PC-9 (cell line): Measurements from ENCODE around the gene STXBP5L. TPM values are rescaled to one million over a fixed set of nuclear protein-coding genes. Genes with fewer than 3 reads are reported as not detected.
"Not testable (repeated sequence)": the region's sequence is repeated elsewhere in the genome, so short reads cannot be mapped to it uniquely, and the experiment has no call there.

ENCODE experiments used
- BruUV-seq: library from RNA; stranded (reverse); fragments of 400-500 nt; replicated peaks from 2 replicates; lab custom pipeline; 2021; lab: Mats Ljungman, UMichigan
- CTCF ChIA-PET: fragments of 300-600 bp; sonication (Branson Sonifier 250); formaldehyde crosslinking; loops from one replicate; lab custom pipeline; 2022; ENCODE audit warnings: antibody characterized with exemption; lab: Charles Lee
- POLR2A ChIA-PET: fragments of 300-600 bp; sonication (Branson Sonifier 250); formaldehyde crosslinking; loops from one replicate; lab custom pipeline; 2022; ENCODE audit warnings: antibody characterized with exemption; ENCODE audit not compliant: unreplicated experiment; lab: Charles Lee
- DNase-seq, 2 experiments: peaks; one replicate each; pipeline versions ENCODE4 v3.0.0 to v3.0.0-alpha.2; 2015 to 2022; ENCODE audit warnings: mixed read lengths in 1 of 2
- H2AFZ ChIP-seq: fragments of 200-600 bp; sonication (generic); 2 replicates; pipeline ENCODE4 v1.8.1; 2017; ENCODE audit warnings: antibody characterized with exemption
- H3F3A ChIP-seq: fragments of 200-600 bp; sonication (generic); 2 replicates; pipeline ENCODE4 v1.8.1; 2017; ENCODE audit warnings: antibody characterized with exemption, mild to moderate bottlenecking, low read depth; ENCODE audit not compliant: insufficient read depth
- H3K27ac ChIP-seq: fragments of 200-600 bp; sonication (generic); 2 replicates; pipeline ENCODE4 v1.6.1; 2016; ENCODE audit warnings: mixed run types
- H3K27me3 ChIP-seq: fragments of 200-600 bp; sonication (generic); 2 replicates; pipeline ENCODE4 v1.6.1; 2016; ENCODE audit warnings: low read depth, mixed run types; ENCODE audit not compliant: insufficient read depth
- H3K36me3 ChIP-seq: fragments of 200-600 bp; sonication (generic); 2 replicates; pipeline ENCODE4 v1.6.1; 2016; ENCODE audit warnings: low read depth, mixed run types
- H3K4me1 ChIP-seq: fragments of 200-600 bp; sonication (generic); replicated peaks from 2 replicates; pipeline ENCODE4 v1.6.1; 2016; ENCODE audit warnings: mixed run types; ENCODE audit not compliant: insufficient read depth
- H3K4me2 ChIP-seq: fragments of 200-600 bp; sonication (generic); 2 replicates; pipeline ENCODE4 v1.6.1; 2017; ENCODE audit warnings: mixed run types
- H3K4me3 ChIP-seq: fragments of 200-600 bp; sonication (generic); 2 replicates; pipeline ENCODE4 v1.6.1; 2016; ENCODE audit warnings: mixed run types
- H3K79me2 ChIP-seq: fragments of 200-600 bp; sonication (generic); 2 replicates; pipeline ENCODE4 v1.6.1; 2017; ENCODE audit warnings: low read depth, mixed run types
- H3K9me2 ChIP-seq: fragments of 200-600 bp; sonication (generic); 2 replicates; pipeline ENCODE4 v1.8.1; 2017; ENCODE audit warnings: mild to moderate bottlenecking; ENCODE audit not compliant: insufficient read depth
- H3K9me3 ChIP-seq: fragments of 200-600 bp; sonication (generic); 2 replicates; pipeline ENCODE4 v1.8.1; 2016; ENCODE audit warnings: low read depth; ENCODE audit not compliant: insufficient read depth
- H4K20me1 ChIP-seq: fragments of 200-600 bp; sonication (generic); 2 replicates; pipeline ENCODE4 v1.8.1; 2017; ENCODE audit not compliant: insufficient read depth
- EZH2 ChIP-seq: fragments of 200-600 bp; sonication (generic); IDR thresholded peaks from 2 replicates; pipeline ENCODE4 v1.8.0; 2017; ENCODE audit warnings: antibody characterized with exemption, low read depth
- intact Hi-C: fragments of 100-400 bp; cut with micrococcal nuclease; formaldehyde crosslinking; loops from one replicate; pipeline ENCODE4 v1.10.0; 2022; ENCODE audit not compliant: unreplicated experiment
- total RNA-seq: library from RNA; stranded (reverse); gene quantifications from 2 replicates; pipeline ENCODE4 v1.2.3, GENCODE V29; 2021
- TF ChIP-seq, protein P1 (sequence below): fragments of 200-600 bp; sonication (generic); conservative IDR thresholded peaks from 2 replicates; pipeline ENCODE4 v1.6.1; 2017; ENCODE audit warnings: mixed run types, antibody characterized with exemption, mild to moderate bottlenecking, moderate library complexity

STXBP5L gene
- total RNA-seq, 1 experiment from 2014 or later, result not detected

- TF ChIP-seq, protein P1, sequence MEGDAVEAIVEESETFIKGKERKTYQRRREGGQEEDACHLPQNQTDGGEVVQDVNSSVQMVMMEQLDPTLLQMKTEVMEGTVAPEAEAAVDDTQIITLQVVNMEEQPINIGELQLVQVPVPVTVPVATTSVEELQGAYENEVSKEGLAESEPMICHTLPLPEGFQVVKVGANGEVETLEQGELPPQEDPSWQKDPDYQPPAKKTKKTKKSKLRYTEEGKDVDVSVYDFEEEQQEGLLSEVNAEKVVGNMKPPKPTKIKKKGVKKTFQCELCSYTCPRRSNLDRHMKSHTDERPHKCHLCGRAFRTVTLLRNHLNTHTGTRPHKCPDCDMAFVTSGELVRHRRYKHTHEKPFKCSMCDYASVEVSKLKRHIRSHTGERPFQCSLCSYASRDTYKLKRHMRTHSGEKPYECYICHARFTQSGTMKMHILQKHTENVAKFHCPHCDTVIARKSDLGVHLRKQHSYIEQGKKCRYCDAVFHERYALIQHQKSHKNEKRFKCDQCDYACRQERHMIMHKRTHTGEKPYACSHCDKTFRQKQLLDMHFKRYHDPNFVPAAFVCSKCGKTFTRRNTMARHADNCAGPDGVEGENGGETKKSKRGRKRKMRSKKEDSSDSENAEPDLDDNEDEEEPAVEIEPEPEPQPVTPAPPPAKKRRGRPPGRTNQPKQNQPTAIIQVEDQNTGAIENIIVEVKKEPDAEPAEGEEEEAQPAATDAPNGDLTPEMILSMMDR, result no peak
- TF ChIP-seq EZH2, result no peak
- Histone ChIP-seq H3K36me3 (no peaks in the 10 kb centered on the region), H3K79me2 (no peaks in the 10 kb centered on the region), H3K4me1 (no peaks in the 10 kb centered on the region), H3K4me3 (no peak overlapping the region), H3K4me2 (no peak overlapping the region), H3F3A (no peaks in the 10 kb centered on the region), H3K27ac (no peak overlapping the region), H4K20me1 (no peaks in the 10 kb centered on the region), H3K9me3 (0 out of 2 replicates have a peak, but pooled peaks cover 6% of the 10 kb centered on the region), H2AFZ (no peak overlapping the region), H3K9me2 (no peaks in the 10 kb centered on the region), H3K27me3 (no peaks in the 10 kb centered on the region)
- POLR2A ChIA-PET, result no interaction called here
- intact Hi-C loops, result no loop called here
- no TSS peak for BruUV-seq
- CTCF ChIA-PET, result no interaction called here
- DNase-seq, result no peak
Measured at GRCh38 chr3:121202573-121202972, 294.6 kb downstream of the STXBP5L start.

DNA sequence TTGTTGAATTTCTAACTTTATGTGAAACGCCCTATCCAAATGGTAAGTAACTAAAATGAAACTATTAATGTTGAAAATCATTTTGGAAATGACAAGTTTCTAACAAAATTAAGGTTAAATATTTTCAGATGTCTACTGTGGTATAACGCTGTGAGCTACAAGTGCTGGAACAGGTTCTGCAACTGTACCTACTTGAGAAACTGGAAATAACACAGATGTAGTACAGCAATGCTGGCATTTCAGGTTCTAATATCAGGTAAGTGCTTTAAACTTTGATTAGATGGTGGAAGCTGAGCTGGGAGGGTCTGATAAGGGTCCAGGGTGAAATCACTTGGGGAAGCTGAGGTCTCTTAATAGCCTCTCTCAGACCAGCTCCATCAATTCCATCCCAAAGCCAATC lies 315.1 kb downstream of the STXBP5L start:
- intact Hi-C loops, result no loop called here
- no peak for DNase-seq

DNA sequence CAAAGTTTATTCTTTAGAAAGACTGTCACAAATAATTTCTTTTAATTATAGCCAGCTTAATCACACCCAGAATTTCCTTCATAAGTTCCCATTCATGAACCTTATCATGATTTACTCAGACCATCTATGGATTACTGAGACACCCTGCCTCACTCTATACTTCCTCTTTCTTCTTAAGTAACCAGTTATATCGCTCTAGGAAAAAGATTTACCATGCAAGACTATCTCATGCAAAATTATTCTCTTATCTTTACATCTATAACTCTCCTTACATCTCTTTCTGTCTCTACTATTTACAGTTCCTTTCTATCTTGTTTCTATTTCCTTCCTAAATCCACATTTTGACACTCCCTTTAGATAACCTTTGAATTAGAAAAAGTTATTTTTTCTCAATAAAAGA lies 321.0 kb downstream of the STXBP5L start:
- no peak for TF ChIP-seq EZH2
- TF ChIP-seq, protein P1, result no peak
- Histone ChIP-seq H3K4me1 (no peaks in the 10 kb centered on the region), H3K79me2 (no peaks in the 10 kb centered on the region), H3K9me3 (no peaks in the 10 kb centered on the region), H3F3A (no peaks in the 10 kb centered on the region), H2AFZ (no peak overlapping the region), H4K20me1 (no peaks in the 10 kb centered on the region), H3K27me3 (no peaks in the 10 kb centered on the region), H3K9me2 (no peaks in the 10 kb centered on the region), H3K4me3 (no peak overlapping the region), H3K4me2 (no peak overlapping the region), H3K36me3 (no peaks in the 10 kb centered on the region), H3K27ac (no peak overlapping the region)
- intact Hi-C loops, result no loop called here
- ChIA-PET CTCF (no interaction called here), POLR2A (no interaction called here)
- no peak for DNase-seq
- BruUV-seq, result no TSS peak

More for the DNA sequence above, 315.1 kb downstream of the STXBP5L start:
- no peaks in the 10 kb centered on the region for H3K79me2 ChIP-seq
- no peak overlapping the region for H3K27ac ChIP-seq
- H2AFZ ChIP-seq, result no peak overlapping the region
- ChIA-PET CTCF (no interaction called here), POLR2A (no interaction called here)
- H3K36me3 ChIP-seq, result no peaks in the 10 kb centered on the region
- H3K9me2 ChIP-seq, result no peaks in the 10 kb centered on the region
- TF ChIP-seq, protein P1, result no peak
- TF ChIP-seq EZH2, result no peak
- H3K4me2 ChIP-seq, result no peak overlapping the region
- BruUV-seq, result no TSS peak
- no peaks in the 10 kb centered on the region for H4K20me1 ChIP-seq
- no peaks in the 10 kb centered on the region for H3K4me1 ChIP-seq
- no peaks in the 10 kb centered on the region for H3F3A ChIP-seq
- H3K9me3 ChIP-seq, result no peaks in the 10 kb centered on the region
- H3K27me3 ChIP-seq, result no peaks in the 10 kb centered on the region
- no peak overlapping the region for H3K4me3 ChIP-seq

DNA sequence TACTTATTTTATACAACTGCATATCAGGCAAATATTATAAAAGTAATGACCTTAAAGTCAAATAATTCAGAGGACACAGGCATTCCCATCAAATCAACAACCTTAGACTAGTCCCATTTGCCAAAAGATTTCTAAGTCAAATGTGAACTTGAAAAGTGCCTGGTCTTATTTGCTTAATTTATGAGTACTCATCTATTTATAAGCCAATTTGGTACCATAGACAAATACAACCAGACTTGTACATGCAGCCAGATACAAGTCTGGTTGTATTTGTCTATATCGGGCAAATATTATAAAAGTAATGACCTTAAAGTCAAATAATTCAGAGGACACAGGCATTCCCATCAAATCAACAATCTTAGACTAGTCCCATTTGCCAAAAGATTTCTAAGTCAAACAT lies 322.2 kb downstream of the STXBP5L start:
- BruUV-seq, H3F3A ChIP-seq, H3K36me3 ChIP-seq, intact Hi-C loops, H3K9me3 ChIP-seq, DNase-seq, H3K4me2 ChIP-seq, H3K9me2 ChIP-seq, H4K20me1 ChIP-seq, H3K4me1 ChIP-seq, H3K79me2 ChIP-seq, H3K4me3 ChIP-seq, H3K27ac ChIP-seq, POLR2A ChIA-PET, H3K27me3 ChIP-seq, CTCF ChIA-PET, H2AFZ ChIP-seq: not testable (repeated sequence)
